ENCODE data around the gene MTHFSD.

DNA sequence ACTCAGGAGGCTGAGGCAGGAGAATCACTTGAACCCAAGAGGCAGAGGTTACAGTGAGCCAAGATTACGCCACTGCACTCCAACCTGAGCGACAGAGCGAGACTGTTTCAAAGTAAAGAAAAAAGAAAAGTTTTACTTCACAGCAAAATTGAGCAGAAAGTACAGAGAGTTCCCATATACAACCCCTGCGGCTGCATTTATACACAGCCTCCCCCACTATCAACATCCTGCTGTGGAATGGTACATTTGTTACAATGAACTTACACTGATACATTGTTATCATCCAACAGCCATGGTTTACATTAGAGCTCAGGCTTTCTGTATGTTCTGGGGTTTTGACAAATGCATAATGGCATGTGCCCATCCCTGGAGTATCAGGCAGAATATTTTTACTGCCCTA is 2.6 kb upstream of the MTHFSD start:
- TF ChIP-seq, protein P1, sequence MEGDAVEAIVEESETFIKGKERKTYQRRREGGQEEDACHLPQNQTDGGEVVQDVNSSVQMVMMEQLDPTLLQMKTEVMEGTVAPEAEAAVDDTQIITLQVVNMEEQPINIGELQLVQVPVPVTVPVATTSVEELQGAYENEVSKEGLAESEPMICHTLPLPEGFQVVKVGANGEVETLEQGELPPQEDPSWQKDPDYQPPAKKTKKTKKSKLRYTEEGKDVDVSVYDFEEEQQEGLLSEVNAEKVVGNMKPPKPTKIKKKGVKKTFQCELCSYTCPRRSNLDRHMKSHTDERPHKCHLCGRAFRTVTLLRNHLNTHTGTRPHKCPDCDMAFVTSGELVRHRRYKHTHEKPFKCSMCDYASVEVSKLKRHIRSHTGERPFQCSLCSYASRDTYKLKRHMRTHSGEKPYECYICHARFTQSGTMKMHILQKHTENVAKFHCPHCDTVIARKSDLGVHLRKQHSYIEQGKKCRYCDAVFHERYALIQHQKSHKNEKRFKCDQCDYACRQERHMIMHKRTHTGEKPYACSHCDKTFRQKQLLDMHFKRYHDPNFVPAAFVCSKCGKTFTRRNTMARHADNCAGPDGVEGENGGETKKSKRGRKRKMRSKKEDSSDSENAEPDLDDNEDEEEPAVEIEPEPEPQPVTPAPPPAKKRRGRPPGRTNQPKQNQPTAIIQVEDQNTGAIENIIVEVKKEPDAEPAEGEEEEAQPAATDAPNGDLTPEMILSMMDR (IDR thresholded peaks at IDR 0.05), result no peak
- no peak for TF ChIP-seq POLR2A (IDR thresholded peaks at IDR 0.05)
